ENCODE results near the gene UCN. TPM values are rescaled to one million over a fixed set of nuclear protein-coding genes. Genes with fewer than 3 reads are reported as not detected.
A peak's percentile ranks its signal among the peaks of the same experiment; 100 is the strongest.

Gene UCN
- total RNA-seq, 2 donors from 2014 or later = 2.9 TPM; not detected in 1

- 3 to 15% methylated on average over 18 to 56 of the region's 56 CpGs for WGBS, 2 donors
- intact Hi-C loops (cut with DNase I) = no loop called here
- H3K27me3 ChIP-seq = peaks cover 0 to 44% of the 10 kb centered on the region in 2 donors
- TF ChIP-seq POLR2A (IDR thresholded peaks at IDR 0.05) (no peak), CTCF (IDR thresholded peaks at IDR 0.05) (peak; percentile 16 to 63 (median 44))
- H3K36me3 ChIP-seq (replicated peaks in 1 of 2; ENCODE audit: insufficient read depth in 1 of 2, low read depth in 2 of 2) = no peaks in the 10 kb centered on the region
- H3K4me1 ChIP-seq = peaks cover 37% of the 10 kb centered on the region
- no peaks in the 10 kb centered on the region for H3K9me3 ChIP-seq
- peak; percentile 54 to 77 (median 62) for DNase-seq
- H3K27ac ChIP-seq = no peak overlapping the region
- peak; percentile 59 for ATAC-seq
- H3K4me3 ChIP-seq = no peak overlapping the region
Measured at GRCh38 chr2:27264753-27265535, 43.3 kb downstream of the UCN start.

- intact Hi-C loops (cut with DNase I) = no loop called here
- WGBS, 2 donors = 0% methylated on average over 20 to 29 of the region's 38 CpGs
- no peak overlapping the region for H3K4me3 ChIP-seq
Measured at GRCh38 chr2:27264253-27264752, 43.9 kb downstream of the UCN start.

GRCh38 chr2:27263287-27264252 lies 44.7 kb downstream of the UCN start:
- Histone ChIP-seq H3K4me3 (peak overlapping the region in 1 of 2 donors; percentile 22), H3K27ac (no peak overlapping the region), H3K4me1 (peaks cover 37% of the 10 kb centered on the region), H3K27me3 (peaks cover 0 to 44% of the 10 kb centered on the region in 2 donors), H3K9me3 (no peaks in the 10 kb centered on the region), H3K36me3 (replicated peaks in 1 of 2; ENCODE audit: insufficient read depth in 1 of 2, low read depth in 2 of 2) (no peaks in the 10 kb centered on the region)
- ATAC-seq = no peak
- WGBS, 2 donors = 2 to 5% methylated on average over 20 to 46 of the region's 46 CpGs
- intact Hi-C loops (cut with DNase I) = no loop called here
- TF ChIP-seq POLR2A (IDR thresholded peaks at IDR 0.05) = no peak
- no peak for TF ChIP-seq CTCF (IDR thresholded peaks at IDR 0.05)
- DNase-seq = no peak

More at GRCh38 chr2:27264253-27264752, 43.9 kb downstream of the UCN start:
- TF ChIP-seq CTCF (IDR thresholded peaks at IDR 0.05) = no peak
- TF ChIP-seq POLR2A (IDR thresholded peaks at IDR 0.05) = no peak
- Histone ChIP-seq H3K4me1 (peaks cover 37% of the 10 kb centered on the region), H3K27me3 (peaks cover 0 to 44% of the 10 kb centered on the region in 2 donors), H3K27ac (no peak overlapping the region), H3K36me3 (replicated peaks in 1 of 2; ENCODE audit: insufficient read depth in 1 of 2, low read depth in 2 of 2) (no peaks in the 10 kb centered on the region), H3K9me3 (no peaks in the 10 kb centered on the region)
- DNase-seq (no peak), ATAC-seq (no peak)

- H3K27ac ChIP-seq = no peak within 1 kb of the TSS
- intact Hi-C loops (cut with DNase I) = no loop called here
- TF ChIP-seq POLR2A (IDR thresholded peaks at IDR 0.05) = no peak
- TF ChIP-seq CTCF (IDR thresholded peaks at IDR 0.05) = no peak
- WGBS, 2 donors = 1% methylated on average over 46 to 80 of the region's 96 CpGs
- H3K4me3 ChIP-seq = peak within 1 kb of the TSS; percentile 22 to 36
- ATAC-seq = peak; percentile 58
- no peaks in the 10 kb centered on the region for H3K9me3 ChIP-seq
- peaks cover 0 to 44% of the 10 kb centered on the region in 2 donors for H3K27me3 ChIP-seq
- H3K4me1 ChIP-seq = peaks cover 37% of the 10 kb centered on the region
- DNase-seq = peak; percentile 59 to 74 (median 61)
- H3K36me3 ChIP-seq (replicated peaks in 1 of 2; ENCODE audit: insufficient read depth in 1 of 2, low read depth in 2 of 2) = no peaks in the 10 kb centered on the region
Measured at GRCh38 chr2:27262379-27263286, 45.6 kb downstream of the UCN start, which contains the start of gene SLC30A3. Gene SLC30A3, minus strand, starts transcription at chr2:27263047. Its CDS starts 141 bp downstream, at chr2:27262906.
